KOPT-K1 (cell line): ENCODE measurements around the gene TMEM209.
"Not testable (repeated sequence)": the region's sequence is repeated elsewhere in the genome, so short reads cannot be mapped to it uniquely, and the experiment has no call there.

Experiments used
- H3K27ac ChIP-seq: fragments of 200-600 bp; sonication (generic); 2 replicates; pipeline ENCODE4 v1.5.1; 2016; ENCODE audit warnings: antibody characterized with exemption, mild to moderate bottlenecking, low read depth, low read length; ENCODE audit not compliant: poor library complexity, severe bottlenecking
- H3K36me3 ChIP-seq: fragments of 200-600 bp; sonication (generic); 2 replicates; pipeline ENCODE4 v1.5.1; 2017; ENCODE audit warnings: antibody characterized with exemption, mild to moderate bottlenecking, low read length, moderate library complexity; ENCODE audit not compliant: insufficient read depth
- H3K9me3 ChIP-seq: fragments of 200-600 bp; sonication (generic); 2 replicates; pipeline ENCODE4 v1.5.1; 2017; ENCODE audit warnings: antibody characterized with exemption, low read length, mild to moderate bottlenecking; ENCODE audit not compliant: insufficient read depth, poor library complexity, severe bottlenecking

Gene TMEM209

DNA sequence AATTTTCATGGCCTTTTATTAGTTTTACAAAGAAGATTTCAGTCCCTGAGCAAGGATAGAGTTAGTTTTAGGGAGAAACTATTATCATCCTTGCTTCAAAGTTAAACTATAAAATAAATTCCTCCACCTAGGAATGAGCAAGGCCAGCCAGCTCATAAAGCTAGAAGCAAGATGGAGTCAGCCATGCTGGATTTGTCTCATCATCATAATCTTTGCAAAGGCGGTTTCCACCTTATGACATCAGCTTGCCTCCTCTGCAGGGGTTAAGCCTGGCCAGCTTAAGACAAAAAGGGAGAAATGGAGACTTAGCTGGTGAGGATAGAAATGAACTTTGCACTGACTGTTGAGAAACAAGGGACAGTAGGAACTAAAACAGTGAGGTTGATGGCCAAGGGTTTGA, 21.1 kb upstream of the TMEM209 start:
- H3K27ac ChIP-seq = no peak overlapping the region
- H3K9me3 ChIP-seq = peaks cover 3% of the 10 kb centered on the region
- no peaks in the 10 kb centered on the region for H3K36me3 ChIP-seq

DNA sequence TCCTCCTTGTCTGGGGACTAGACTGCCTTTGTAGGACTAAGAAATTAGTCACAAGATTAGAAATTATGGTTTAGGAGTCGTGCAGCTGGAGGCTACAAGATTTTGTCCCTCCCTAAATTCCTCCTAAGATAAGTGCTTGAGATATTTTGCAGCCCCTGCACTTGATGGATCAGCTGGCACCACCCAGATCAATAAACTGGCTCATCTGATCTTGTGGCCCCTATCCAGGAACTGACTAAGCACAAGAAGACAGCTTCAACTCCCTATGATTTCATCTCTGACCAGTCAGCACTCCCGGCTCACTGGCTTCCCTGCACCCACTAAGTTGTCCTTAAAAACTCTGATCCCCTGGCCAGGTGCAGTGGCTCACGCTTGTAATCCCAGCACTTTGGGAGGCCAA, 19.7 kb upstream of the TMEM209 start:
- not testable (repeated sequence) for H3K36me3 ChIP-seq, H3K9me3 ChIP-seq, H3K27ac ChIP-seq

DNA sequence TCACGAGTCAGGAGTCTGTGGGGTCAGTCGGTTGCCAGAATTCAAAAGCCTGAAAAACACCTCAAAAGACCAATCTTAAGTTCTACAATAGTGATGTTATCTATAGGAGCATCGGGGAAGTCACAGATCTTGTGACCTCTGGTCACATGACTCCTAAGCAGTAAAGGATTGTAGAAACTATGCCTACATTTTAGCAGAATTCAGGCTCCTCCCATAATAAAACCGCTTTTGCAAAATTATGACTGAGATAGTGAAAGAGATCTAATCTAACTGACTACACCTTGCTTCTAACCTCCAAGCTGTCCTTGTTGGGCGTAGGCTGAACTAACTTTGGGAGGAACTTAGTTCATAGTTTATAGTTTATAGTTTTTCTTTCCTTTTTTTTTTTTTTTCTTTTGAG, 19.0 kb upstream of the TMEM209 start:
- Histone ChIP-seq H3K27ac (no peak overlapping the region), H3K36me3 (no peaks in the 10 kb centered on the region), H3K9me3 (peaks cover 3% of the 10 kb centered on the region)

DNA sequence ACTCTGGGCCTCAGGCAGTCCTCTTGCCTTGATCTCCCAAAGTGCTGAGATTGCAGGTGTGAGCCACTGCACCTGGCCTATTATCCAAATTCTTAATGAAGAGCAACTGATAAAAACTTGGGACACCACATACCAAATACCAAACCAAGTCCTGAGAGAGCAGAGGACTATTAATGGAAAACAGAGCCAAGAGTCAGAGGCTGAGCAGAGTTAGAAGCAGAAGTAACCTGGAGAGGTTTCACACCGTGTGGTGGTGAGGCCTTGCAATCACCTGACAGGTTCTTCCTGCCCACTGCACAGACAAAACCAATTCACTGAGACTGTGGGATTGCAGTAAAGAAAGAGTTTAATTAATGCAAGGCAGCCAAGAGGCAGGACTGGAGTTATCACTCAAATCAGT, 18.4 kb upstream of the TMEM209 start:
- no peaks in the 10 kb centered on the region for H3K36me3 ChIP-seq
- peaks cover 3% of the 10 kb centered on the region for H3K9me3 ChIP-seq
- no peak overlapping the region for H3K27ac ChIP-seq

DNA sequence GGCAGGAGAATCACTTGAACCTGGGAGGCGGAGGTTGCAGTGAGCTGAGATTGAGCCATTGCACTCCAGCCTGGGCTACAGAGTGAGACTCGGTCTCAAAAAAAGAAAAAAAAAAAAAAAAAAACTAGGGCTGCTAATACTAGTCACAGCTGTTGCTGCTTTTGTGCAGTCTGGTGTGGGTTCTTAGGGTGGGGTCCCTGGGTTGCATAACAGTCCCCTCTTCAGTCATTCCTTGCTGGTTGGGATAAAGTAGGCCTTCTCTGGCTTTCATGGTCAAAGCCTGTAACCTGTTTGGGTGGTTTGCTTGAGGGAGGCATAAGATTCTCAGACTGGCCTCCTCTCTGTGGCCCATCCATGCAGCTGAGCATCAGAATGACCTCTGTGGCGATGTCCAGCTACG, 16.5 kb upstream of the TMEM209 start:
- peaks cover 3% of the 10 kb centered on the region for H3K9me3 ChIP-seq

DNA sequence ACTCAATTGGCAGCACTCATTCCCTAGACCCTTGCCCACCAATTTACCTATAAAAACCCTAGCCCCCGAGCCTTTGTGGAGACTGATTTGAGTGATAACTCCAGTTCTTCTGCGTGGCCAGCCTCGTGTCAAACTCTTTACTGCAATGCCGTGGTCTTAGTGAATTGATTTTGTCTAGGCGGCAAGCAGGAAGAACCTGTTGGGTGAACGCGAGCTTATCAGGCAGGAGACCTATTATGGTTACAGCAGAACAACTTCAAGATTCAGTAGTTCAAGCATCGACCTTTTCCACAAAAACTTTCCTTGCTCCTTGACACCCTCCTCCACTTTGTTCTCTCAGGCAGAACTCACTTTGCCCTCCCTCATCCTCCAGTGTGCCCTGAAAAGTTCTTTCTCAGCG, 14.7 kb upstream of the TMEM209 start:
- no peak overlapping the region for H3K27ac ChIP-seq
- H3K36me3 ChIP-seq = no peaks in the 10 kb centered on the region
- peaks cover 3% of the 10 kb centered on the region for H3K9me3 ChIP-seq

More for the DNA sequence above, 16.5 kb upstream of the TMEM209 start:
- Histone ChIP-seq H3K36me3 (no peaks in the 10 kb centered on the region), H3K27ac (no peak overlapping the region)

DNA sequence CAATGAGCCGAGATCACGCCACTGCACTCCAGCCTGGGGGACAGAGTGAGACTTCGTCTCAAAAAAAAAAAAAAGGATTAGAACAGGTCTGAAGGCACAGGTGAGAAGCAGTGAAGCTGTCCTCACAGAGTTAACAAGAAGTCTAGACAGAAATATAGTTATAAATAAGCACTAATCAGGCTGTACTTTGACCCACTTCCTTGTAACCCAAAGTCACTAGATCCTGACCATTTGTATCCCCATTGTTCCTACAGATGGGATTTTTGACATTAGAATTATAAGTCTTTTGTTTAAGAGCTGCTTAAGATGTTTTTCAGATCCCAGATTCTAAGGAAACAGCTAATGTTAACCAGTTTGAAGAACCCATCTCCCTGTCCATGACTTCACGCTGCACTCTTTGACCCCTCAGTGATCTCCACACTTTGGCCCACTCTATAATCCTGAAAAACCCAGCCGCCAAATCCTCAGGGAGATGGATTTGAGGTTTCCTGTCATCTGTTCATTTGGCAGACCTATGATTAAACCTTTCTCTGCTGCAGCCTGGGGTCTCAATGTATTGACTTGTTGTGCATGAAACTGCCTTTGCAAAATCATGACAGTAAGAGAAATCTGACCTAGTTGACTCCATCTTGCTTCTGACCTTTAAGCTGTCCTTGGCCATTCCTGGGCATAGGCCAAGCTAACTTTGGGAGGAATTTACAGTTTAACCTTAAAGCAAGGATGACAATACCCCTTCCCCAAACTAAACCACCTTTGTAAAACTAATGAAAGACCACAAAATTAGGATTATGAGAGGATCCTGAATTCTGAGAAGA, 13.8 kb upstream of the TMEM209 start:
- Histone ChIP-seq H3K36me3 (no peaks in the 10 kb centered on the region), H3K9me3 (peaks cover 2% of the 10 kb centered on the region), H3K27ac (no peak overlapping the region)

DNA sequence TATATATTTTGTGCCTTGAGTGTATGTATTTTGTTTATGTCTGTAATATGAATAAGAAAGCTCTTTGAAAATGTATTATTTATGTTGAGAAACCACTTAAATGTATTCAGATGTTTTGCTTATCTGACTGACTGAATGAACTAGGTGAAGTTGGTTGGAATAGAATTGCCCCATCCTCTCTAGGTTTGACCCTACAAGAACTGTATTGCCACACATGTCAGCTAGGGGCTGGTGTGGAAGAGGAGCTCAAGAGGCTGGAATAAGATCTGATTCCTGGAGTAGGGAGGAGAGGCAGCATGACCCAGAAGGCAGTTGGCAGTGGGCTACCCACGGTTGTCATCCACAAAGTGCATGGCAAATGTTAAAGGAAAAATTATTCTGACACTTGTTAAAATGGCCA, 11.5 kb upstream of the TMEM209 start:
- H3K9me3 ChIP-seq = no peaks in the 10 kb centered on the region
- no peak overlapping the region for H3K27ac ChIP-seq
- H3K36me3 ChIP-seq = no peaks in the 10 kb centered on the region

DNA sequence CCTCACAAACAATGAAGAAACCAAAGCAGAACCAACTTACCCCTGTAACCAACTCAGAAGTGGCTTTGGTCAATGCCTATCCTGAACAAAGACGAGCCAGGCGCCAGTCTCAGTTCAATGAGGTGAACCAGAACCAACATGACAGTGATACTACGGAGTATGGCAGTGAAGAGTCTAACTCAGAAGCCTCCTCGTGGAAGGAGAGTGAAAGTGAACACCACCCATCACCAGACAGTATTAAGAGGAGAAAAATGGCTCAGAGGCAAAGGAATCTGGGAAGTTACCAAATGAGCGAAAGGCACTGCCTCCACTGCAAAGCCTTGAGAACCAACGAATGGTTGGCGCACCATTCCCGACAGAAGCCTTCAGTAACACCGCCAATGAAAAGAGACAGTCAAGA, 10.8 kb upstream of the TMEM209 start:
- no peaks in the 10 kb centered on the region for H3K36me3 ChIP-seq
- no peak overlapping the region for H3K27ac ChIP-seq
- H3K9me3 ChIP-seq = no peaks in the 10 kb centered on the region

DNA sequence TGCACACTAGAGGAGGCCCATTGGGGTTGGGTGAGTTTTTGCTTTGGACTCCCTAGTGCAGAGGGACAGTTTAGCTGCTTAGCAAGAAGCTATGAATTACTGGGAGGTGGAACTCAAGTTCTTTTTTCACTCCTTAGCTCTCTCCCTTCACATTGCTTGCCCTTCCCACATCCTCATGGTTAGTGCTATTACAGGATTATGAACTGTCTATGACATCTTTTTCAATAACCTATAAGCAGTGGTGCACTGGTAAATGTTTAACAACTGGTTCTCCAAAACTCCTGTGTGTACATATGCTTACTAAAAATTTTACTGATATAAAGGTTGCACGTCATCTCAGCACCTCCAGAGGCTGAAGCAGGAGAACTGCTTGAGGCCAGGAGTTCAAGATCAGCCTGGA, 8.6 kb upstream of the TMEM209 start:
- no peak overlapping the region for H3K27ac ChIP-seq
- H3K9me3 ChIP-seq = no peaks in the 10 kb centered on the region
- no peaks in the 10 kb centered on the region for H3K36me3 ChIP-seq

DNA sequence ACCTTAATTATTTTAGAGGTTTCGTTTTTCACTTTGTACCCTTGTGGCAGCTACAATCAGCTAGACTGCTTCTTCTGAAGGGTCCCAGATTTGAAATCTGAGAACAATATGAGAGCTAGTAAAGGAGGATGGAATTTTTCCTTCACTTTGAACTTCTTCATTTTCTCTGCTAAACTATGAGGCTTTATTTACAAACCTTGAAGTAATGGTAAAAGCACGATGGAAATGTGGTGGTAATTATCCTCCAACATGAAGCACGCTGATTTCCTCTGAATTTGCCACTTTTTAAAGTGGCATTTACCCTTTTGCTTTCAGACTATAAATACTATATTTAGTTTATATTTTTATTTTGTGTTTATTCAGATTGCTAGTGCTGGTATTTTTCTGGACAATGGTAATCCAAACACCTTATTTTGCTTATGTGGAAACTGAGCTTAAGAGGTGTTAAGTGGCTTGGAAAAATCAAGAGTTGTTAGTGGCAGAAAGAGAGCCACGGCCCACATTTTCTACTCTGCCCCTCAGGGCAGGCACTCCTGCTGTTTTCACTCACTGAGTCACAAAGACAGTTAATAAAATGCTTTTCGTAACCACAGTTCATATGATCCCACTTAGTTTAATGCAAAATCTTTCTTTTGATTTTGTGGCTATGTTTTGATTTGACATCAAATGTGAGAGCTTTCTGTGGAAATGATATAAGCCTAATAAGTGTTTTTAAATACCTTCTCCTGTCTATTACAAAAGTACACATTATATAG, 5.2 kb upstream of the TMEM209 start:
- Histone ChIP-seq H3K9me3 (no peaks in the 10 kb centered on the region), H3K36me3 (no peaks in the 10 kb centered on the region), H3K27ac (no peak overlapping the region)

DNA sequence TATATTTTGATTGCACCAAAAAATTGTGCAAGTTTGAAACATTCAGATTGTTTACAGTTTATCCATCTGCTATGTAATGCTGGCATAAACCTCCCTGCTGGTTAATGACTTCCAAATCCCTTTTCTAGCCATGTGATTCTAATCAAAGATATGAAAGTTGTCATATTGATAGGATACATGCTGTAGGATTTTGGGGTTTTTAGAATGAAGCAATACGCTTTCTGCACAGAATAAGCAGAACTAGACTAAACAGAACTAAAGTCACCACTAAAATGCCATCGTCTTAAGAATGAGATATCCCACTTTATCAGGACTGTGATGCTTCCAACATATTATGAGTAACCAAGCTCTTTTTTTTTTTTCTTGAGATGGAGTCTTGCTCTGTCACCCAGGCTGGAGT, 3.3 kb upstream of the TMEM209 start:
- Histone ChIP-seq H3K36me3 (peaks cover 5% of the 10 kb centered on the region), H3K27ac (no peak overlapping the region), H3K9me3 (no peaks in the 10 kb centered on the region)

DNA sequence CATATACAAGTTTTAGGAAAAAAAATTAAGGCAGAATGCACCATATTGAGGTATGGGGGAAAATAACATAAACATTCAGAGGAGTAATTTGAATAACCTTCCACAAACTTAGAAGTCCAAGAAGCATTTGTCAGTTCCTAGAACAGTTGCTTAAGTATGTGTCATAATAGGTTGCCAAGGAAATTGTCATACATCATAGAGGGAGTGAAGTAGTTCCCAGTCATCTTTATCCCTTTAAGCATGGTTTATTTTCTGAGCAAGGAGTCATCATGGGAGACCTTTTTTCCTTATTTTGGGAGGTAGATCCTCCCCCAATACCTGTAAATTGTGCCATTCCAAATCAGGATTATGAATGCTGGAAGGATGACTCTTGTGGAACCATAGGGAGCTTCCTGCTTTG, 2.4 kb upstream of the TMEM209 start, which contains the start of gene SSMEM1:
TSS of gene SSMEM1 (plus strand) at position 219 of the 400 bp plus-strand sequence. CDS start at position 270, 51 bp downstream.
- peaks cover 13% of the 10 kb centered on the region for H3K36me3 ChIP-seq

DNA sequence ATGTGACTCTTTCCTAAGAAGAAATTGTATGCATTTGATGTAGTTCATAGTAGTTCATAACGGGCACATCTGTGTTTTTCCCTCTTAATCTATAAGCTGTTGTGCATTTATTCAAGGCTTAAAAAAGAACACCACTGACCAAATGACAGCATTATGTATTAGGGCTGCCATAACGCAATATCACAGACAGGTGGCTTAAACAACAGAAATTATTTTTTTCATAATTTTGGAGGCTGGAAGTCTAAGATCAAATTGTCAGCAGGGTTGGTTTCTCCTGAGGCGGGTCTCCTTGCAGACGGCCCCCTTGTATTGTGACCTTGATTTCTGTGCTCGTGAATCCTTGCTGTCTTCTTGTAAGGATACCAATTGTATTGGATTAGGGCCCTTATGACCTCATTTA, 1.8 kb upstream of the TMEM209 start:
- Histone ChIP-seq H3K9me3 (no peaks in the 10 kb centered on the region), H3K36me3 (peaks cover 20% of the 10 kb centered on the region), H3K27ac (no peak overlapping the region)

More for the DNA sequence above, 2.4 kb upstream of the TMEM209 start, which contains the start of gene SSMEM1:
- no peaks in the 10 kb centered on the region for H3K9me3 ChIP-seq
- no peak within 1 kb of the TSS for H3K27ac ChIP-seq

DNA sequence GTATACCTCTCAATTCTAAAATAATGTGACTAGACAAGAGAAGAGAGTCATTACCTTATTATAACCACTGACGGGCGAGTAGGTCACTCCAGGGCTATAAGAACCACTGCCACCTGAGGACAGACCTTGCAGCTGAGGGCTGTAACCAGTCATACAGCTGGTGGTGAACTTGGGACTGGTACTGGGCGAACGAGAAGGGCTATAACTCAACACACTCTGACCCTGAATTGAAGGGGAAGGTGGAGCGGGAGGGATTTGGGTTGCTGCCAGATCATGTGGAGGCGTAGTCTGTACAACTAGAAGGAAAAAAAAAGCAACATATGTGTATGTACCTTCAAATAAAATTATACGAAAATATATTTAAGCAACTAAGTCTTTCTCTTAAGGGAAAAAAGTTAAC, 3.4 kb downstream of the TMEM209 start:
- no peak overlapping the region for H3K27ac ChIP-seq
- H3K36me3 ChIP-seq = peaks cover 71% of the 10 kb centered on the region
- no peaks in the 10 kb centered on the region for H3K9me3 ChIP-seq
